HL-60 (cell line): ENCODE results near the gene PRDX3.

Experiments
- DNase-seq, 2 experiments: peaks; one replicate each; pipeline ENCODE4 v3.0.0-alpha.2; 2010 to 2020; ENCODE audit warnings: low read depth in 1 of 2, low spot score in 1 of 2
- H3K27ac ChIP-seq: fragments of 250-450 bp; sonication (Bioruptor Pico); replicated peaks from 2 replicates; pipeline ENCODE4 v1.5.1; 2020; ENCODE audit warnings: mild to moderate bottlenecking, moderate library complexity
- H3K27me3 ChIP-seq: fragments of 250-450 bp; sonication (Bioruptor Pico); 2 replicates; pipeline ENCODE4 v1.5.1; 2021; ENCODE audit warnings: mild to moderate bottlenecking, moderate library complexity; ENCODE audit not compliant: insufficient read depth, poor library complexity, severe bottlenecking
- H3K4me3 ChIP-seq: replicated peaks from 2 replicates; pipeline ENCODE4 v1.5.1; 2011; ENCODE audit warnings: mild to moderate bottlenecking, control low read depth, low read length; ENCODE audit not compliant: insufficient read depth
- CTCF ChIP-seq: IDR thresholded peaks from one replicate; pipeline ENCODE4 v1.5.1; 2011; ENCODE audit warnings: low read length, control low read depth, inconsistent platforms; ENCODE audit not compliant: insufficient read depth
- GABPA ChIP-seq: IDR thresholded peaks from 2 replicates; pipeline ENCODE4 v1.6.1; 2012; ENCODE audit warnings: low read depth
- POLR2AphosphoS5 ChIP-seq: IDR thresholded peaks from 2 replicates; pipeline ENCODE4 v1.6.1; 2012; ENCODE audit warnings: low read depth
- SPI1 ChIP-seq: IDR thresholded peaks from 2 replicates; pipeline ENCODE4 v1.6.1; 2012; ENCODE audit warnings: low read depth, mild to moderate bottlenecking, borderline replicate concordance
- TF ChIP-seq, protein P1 (sequence below): IDR thresholded peaks from 2 replicates; pipeline ENCODE4 v1.6.1; 2012; ENCODE audit warnings: low read depth; ENCODE audit not compliant: insufficient replicate concordance

PRDX3 gene

GRCh38 chr10:119118231-119118630 is 60.4 kb downstream of the PRDX3 start:
- TF ChIP-seq POLR2AphosphoS5 (no peak), GABPA (no peak), SPI1 (no peak), CTCF (no peak)
- TF ChIP-seq, protein P1, sequence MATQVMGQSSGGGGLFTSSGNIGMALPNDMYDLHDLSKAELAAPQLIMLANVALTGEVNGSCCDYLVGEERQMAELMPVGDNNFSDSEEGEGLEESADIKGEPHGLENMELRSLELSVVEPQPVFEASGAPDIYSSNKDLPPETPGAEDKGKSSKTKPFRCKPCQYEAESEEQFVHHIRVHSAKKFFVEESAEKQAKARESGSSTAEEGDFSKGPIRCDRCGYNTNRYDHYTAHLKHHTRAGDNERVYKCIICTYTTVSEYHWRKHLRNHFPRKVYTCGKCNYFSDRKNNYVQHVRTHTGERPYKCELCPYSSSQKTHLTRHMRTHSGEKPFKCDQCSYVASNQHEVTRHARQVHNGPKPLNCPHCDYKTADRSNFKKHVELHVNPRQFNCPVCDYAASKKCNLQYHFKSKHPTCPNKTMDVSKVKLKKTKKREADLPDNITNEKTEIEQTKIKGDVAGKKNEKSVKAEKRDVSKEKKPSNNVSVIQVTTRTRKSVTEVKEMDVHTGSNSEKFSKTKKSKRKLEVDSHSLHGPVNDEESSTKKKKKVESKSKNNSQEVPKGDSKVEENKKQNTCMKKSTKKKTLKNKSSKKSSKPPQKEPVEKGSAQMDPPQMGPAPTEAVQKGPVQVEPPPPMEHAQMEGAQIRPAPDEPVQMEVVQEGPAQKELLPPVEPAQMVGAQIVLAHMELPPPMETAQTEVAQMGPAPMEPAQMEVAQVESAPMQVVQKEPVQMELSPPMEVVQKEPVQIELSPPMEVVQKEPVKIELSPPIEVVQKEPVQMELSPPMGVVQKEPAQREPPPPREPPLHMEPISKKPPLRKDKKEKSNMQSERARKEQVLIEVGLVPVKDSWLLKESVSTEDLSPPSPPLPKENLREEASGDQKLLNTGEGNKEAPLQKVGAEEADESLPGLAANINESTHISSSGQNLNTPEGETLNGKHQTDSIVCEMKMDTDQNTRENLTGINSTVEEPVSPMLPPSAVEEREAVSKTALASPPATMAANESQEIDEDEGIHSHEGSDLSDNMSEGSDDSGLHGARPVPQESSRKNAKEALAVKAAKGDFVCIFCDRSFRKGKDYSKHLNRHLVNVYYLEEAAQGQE = no peak
- no peak overlapping the region for H3K27ac ChIP-seq
- DNase-seq = no peak

More at GRCh38 chr10:119118231-119118630, 60.4 kb downstream of the PRDX3 start:
- Histone ChIP-seq H3K4me3 (no peak overlapping the region), H3K27me3 (no peaks in the 10 kb centered on the region)
